PFSK-1 (cell line): ENCODE results near the gene SATL1.

Experiments
- FOXP2 ChIP-seq: optimal IDR thresholded peaks from 2 replicates; pipeline ENCODE3; 2011; ENCODE audit warnings: borderline replicate concordance, control low read depth, inconsistent platforms; ENCODE audit not compliant: insufficient read depth; ENCODE audit errors: extremely low read length, extremely low read depth
- POLR2AphosphoS5 ChIP-seq: IDR thresholded peaks from 2 replicates; pipeline ENCODE4 v1.6.1; 2012; ENCODE audit warnings: low read depth, mild to moderate bottlenecking, control low read depth, low read length, moderate library complexity
- SIN3A ChIP-seq: IDR thresholded peaks from 2 replicates; pipeline ENCODE4 v1.6.1; 2012; ENCODE audit warnings: mild to moderate bottlenecking, low read length, moderate library complexity, borderline replicate concordance; ENCODE audit not compliant: insufficient read depth
- TAF1 ChIP-seq: IDR thresholded peaks from 2 replicates; pipeline ENCODE4 v1.6.1; 2012; ENCODE audit warnings: low read length, control low read depth, borderline replicate concordance; ENCODE audit not compliant: insufficient read depth
- TF ChIP-seq, protein P1 (sequence below), 2 experiments: IDR thresholded peaks; 2 replicates each; pipeline versions ENCODE4 v1.6.1 to v1.8.0; 2011 to 2012; ENCODE audit warnings: low read depth in 2 of 2, low read length in 2 of 2, control low read depth in 1 of 2, inconsistent platforms in 1 of 2, mild to moderate bottlenecking in 1 of 2, moderate library complexity in 1 of 2; ENCODE audit not compliant: insufficient read depth in 1 of 2

SATL1 gene

DNA sequence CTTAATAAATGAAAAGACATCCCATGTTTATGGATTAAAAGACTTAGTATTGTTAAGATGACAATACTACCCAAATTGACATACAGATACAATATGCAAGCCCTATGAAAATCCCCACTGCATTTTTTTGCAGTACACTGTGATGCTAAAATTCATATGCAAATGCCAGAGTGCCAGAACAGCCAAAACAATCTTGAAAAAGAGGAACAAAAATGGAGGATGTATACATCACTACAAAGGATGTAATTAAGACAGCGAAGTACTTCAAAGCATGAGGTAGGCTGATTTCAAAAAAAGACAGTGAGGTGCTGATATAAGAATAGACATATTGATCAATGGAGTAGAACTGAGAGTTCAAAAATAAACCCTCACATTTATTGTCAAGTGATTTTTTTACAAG lies 47.3 kb downstream of the SATL1 start:
- TF ChIP-seq SIN3A (no peak), POLR2AphosphoS5 (no peak), TAF1 (no peak), FOXP2 (no peak)
- TF ChIP-seq, protein P1, sequence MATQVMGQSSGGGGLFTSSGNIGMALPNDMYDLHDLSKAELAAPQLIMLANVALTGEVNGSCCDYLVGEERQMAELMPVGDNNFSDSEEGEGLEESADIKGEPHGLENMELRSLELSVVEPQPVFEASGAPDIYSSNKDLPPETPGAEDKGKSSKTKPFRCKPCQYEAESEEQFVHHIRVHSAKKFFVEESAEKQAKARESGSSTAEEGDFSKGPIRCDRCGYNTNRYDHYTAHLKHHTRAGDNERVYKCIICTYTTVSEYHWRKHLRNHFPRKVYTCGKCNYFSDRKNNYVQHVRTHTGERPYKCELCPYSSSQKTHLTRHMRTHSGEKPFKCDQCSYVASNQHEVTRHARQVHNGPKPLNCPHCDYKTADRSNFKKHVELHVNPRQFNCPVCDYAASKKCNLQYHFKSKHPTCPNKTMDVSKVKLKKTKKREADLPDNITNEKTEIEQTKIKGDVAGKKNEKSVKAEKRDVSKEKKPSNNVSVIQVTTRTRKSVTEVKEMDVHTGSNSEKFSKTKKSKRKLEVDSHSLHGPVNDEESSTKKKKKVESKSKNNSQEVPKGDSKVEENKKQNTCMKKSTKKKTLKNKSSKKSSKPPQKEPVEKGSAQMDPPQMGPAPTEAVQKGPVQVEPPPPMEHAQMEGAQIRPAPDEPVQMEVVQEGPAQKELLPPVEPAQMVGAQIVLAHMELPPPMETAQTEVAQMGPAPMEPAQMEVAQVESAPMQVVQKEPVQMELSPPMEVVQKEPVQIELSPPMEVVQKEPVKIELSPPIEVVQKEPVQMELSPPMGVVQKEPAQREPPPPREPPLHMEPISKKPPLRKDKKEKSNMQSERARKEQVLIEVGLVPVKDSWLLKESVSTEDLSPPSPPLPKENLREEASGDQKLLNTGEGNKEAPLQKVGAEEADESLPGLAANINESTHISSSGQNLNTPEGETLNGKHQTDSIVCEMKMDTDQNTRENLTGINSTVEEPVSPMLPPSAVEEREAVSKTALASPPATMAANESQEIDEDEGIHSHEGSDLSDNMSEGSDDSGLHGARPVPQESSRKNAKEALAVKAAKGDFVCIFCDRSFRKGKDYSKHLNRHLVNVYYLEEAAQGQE (IDR thresholded peaks at IDR 0.05; ENCODE audit: insufficient read depth in 1 of 2, low read depth in 2 of 2, low read length in 2 of 2): no peak

DNA sequence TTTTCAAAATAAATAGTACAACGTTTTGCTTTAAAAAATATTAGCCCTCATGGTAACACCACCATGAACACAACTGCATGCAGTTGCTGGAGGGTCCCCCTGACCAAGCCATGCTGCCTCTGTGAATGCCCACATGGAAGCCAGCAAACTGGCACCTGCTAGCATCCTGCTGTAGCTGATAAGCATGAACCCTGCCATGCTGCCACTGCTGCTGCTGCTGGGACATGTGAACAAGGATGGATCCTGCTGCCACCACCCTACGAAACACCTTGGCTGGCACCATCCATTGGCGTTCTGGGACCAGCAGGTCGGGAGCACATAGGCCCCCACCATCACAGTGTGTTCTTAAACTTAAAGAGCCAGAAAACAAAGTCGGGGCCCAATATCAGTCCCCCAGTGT lies 83.9 kb downstream of the SATL1 start:
- TF ChIP-seq SIN3A: no peak
- TF ChIP-seq FOXP2: no peak
- no peak for TF ChIP-seq POLR2AphosphoS5
- TF ChIP-seq TAF1: no peak
- TF ChIP-seq, protein P1 (IDR thresholded peaks at IDR 0.05; ENCODE audit: insufficient read depth in 1 of 2, low read depth in 2 of 2, low read length in 2 of 2): no peak

DNA sequence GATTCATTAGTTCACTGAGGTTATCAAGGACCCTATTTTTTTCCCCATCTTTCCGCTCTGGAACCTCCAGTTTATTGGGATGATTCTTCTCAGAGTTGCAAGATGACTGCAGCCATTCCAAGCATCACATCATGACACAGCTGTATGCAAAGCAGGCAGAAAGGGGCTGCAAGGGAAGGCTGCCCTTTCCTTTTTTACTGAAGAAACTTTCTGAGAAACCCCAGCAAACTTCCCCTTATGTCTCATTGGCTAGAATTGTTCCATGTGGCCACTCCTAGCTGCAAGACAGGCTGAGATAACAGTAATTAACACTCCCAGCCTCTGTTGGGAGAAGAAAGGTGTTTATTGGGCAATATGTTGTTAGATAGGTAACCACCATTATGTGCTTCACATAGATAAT lies 102.6 kb downstream of the SATL1 start:
- TF ChIP-seq FOXP2 (no peak), SIN3A (no peak), TAF1 (no peak), POLR2AphosphoS5 (no peak)
- TF ChIP-seq, protein P1 (IDR thresholded peaks at IDR 0.05; ENCODE audit: insufficient read depth in 1 of 2, low read depth in 2 of 2, low read length in 2 of 2): no peak

DNA sequence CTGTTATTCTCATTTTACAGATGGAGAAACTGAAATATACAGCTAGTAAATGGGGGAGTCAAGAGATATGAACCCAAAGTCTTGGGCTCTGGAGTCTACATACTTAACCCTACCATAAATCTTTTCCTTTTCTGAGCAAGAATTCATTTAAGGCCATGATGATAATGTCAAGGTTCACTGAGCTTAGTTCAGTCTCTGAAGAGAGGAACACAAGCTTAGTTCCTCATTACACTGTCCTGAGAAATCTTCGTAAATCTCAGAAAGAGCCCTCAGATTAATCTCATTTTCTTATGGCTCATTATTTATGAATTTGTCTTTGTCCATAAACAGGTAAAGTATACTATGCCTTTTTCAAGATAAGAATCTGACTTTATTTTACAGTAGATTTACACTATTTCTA lies 104.2 kb downstream of the SATL1 start:
- TF ChIP-seq FOXP2: no peak
- no peak for TF ChIP-seq SIN3A
- TF ChIP-seq, protein P1 (IDR thresholded peaks at IDR 0.05; ENCODE audit: insufficient read depth in 1 of 2, low read depth in 2 of 2, low read length in 2 of 2): no peak
- TF ChIP-seq TAF1: no peak
- no peak for TF ChIP-seq POLR2AphosphoS5

DNA sequence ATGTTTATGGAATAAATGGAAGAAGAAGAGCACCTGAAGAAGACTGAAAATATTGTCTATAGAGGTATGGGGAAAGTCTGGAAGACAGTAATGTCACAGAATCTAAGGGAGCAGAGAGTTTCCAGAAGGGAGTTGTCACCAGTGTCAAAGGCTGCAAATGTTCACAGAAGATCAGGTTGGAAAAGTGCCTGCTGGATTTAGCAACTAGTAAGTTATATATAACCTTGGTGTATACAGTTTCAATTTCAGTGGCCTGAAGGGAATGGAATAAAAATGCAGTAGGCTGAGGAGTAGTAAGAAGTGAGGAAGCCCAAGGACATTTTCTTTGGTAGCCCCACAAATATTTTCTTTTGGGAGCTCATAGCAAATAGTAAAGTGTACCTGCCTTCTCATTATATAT lies 107.2 kb downstream of the SATL1 start:
- TF ChIP-seq, protein P1 (IDR thresholded peaks at IDR 0.05; ENCODE audit: insufficient read depth in 1 of 2, low read depth in 2 of 2, low read length in 2 of 2): no peak
- TF ChIP-seq TAF1 (no peak), SIN3A (no peak)
